H9 (cell line): ENCODE measurements around the gene STX11. TPM values are rescaled to one million over a fixed set of nuclear protein-coding genes. Genes with fewer than 3 reads are reported as not detected.

ENCODE experiments used
- DNase-seq: peaks from one replicate; pipeline ENCODE4 v3.0.0-alpha.2; 2017
- H2AFZ ChIP-seq: one replicate; pipeline ENCODE4 v1.6.1; 2013; ENCODE audit warnings: mild to moderate bottlenecking, low read length, control low read depth, moderate library complexity
- H2AK5ac ChIP-seq: 2 replicates; pipeline ENCODE4 v1.6.1; 2013; ENCODE audit warnings: low read length, control low read depth, mixed read lengths; ENCODE audit not compliant: insufficient read length
- H2BK120ac ChIP-seq: one replicate; pipeline ENCODE4 v1.6.1; 2013; ENCODE audit warnings: low read depth, mild to moderate bottlenecking, low read length, control low read depth, inconsistent platforms; ENCODE audit not compliant: poor library complexity, severe bottlenecking
- H2BK12ac ChIP-seq: 2 replicates; pipeline ENCODE4 v1.6.1; 2013; ENCODE audit warnings: low read length, control low read depth, mixed read lengths, low read depth; ENCODE audit not compliant: insufficient read length
- H2BK15ac ChIP-seq: 2 replicates; pipeline ENCODE4 v1.6.1; 2013; ENCODE audit warnings: low read depth, low read length, control low read depth
- H2BK20ac ChIP-seq: one replicate; pipeline ENCODE4 v1.6.1; 2013; ENCODE audit warnings: low read depth, mild to moderate bottlenecking, low read length, control low read depth, inconsistent platforms; ENCODE audit not compliant: poor library complexity, severe bottlenecking
- H2BK5ac ChIP-seq: 2 replicates; pipeline ENCODE4 v1.6.1; 2013; ENCODE audit warnings: low read length, control low read depth, mixed read lengths; ENCODE audit not compliant: insufficient read length
- H3K14ac ChIP-seq: 2 replicates; pipeline ENCODE4 v1.6.1; 2013; ENCODE audit warnings: low read length, control low read depth; ENCODE audit not compliant: insufficient read depth
- H3K18ac ChIP-seq: 2 replicates; pipeline ENCODE4 v1.6.1; 2013; ENCODE audit warnings: low read depth, mild to moderate bottlenecking, mixed read lengths, low read length, control low read depth; ENCODE audit not compliant: insufficient read length
- H3K23ac ChIP-seq: 2 replicates; pipeline ENCODE4 v1.6.1; 2013; ENCODE audit warnings: low read length, control low read depth, mixed read lengths, low read depth; ENCODE audit not compliant: insufficient read length
- H3K23me2 ChIP-seq: 2 replicates; pipeline ENCODE4 v1.6.1; 2013; ENCODE audit warnings: low read depth, mild to moderate bottlenecking, mixed read lengths, low read length, control low read depth; ENCODE audit not compliant: insufficient read length, poor library complexity, severe bottlenecking
- H3K27ac ChIP-seq: 2 replicates; pipeline ENCODE4 v1.5.1; 2013; ENCODE audit warnings: low read length, control low read depth, mixed read lengths, low read depth; ENCODE audit not compliant: insufficient read length
- H3K27me3 ChIP-seq: 2 replicates; pipeline ENCODE4 v1.6.1; 2013; ENCODE audit warnings: low read length, control low read depth, inconsistent platforms; ENCODE audit not compliant: insufficient read depth
- H3K4ac ChIP-seq: 2 replicates; pipeline ENCODE4 v1.6.1; 2013; ENCODE audit warnings: low read depth, mild to moderate bottlenecking, control low read depth, inconsistent platforms, low read length, moderate library complexity
- H3K4me1 ChIP-seq: 2 replicates; pipeline ENCODE4 v1.6.1; 2013; ENCODE audit warnings: low read length, control low read depth, inconsistent platforms; ENCODE audit not compliant: insufficient read depth
- H3K4me2 ChIP-seq: 2 replicates; pipeline ENCODE4 v1.6.1; 2013; ENCODE audit warnings: low read length, control low read depth, mixed read lengths; ENCODE audit not compliant: insufficient read length, insufficient read depth
- H3K56ac ChIP-seq: 2 replicates; pipeline ENCODE4 v1.6.1; 2013; ENCODE audit warnings: low read depth, mild to moderate bottlenecking, mixed read lengths, low read length, control low read depth; ENCODE audit not compliant: insufficient read length
- H3K79me1 ChIP-seq: 2 replicates; pipeline ENCODE4 v1.6.1; 2013; ENCODE audit warnings: low read depth, mild to moderate bottlenecking, moderate library complexity, low read length, control low read depth, inconsistent platforms; ENCODE audit not compliant: insufficient read depth, poor library complexity, severe bottlenecking
- H3K79me2 ChIP-seq: 2 replicates; pipeline ENCODE4 v1.6.1; 2013; ENCODE audit warnings: low read length, control low read depth, inconsistent platforms; ENCODE audit not compliant: insufficient read depth
- H3K9ac ChIP-seq: 2 replicates; pipeline ENCODE4 v1.6.1; 2013; ENCODE audit warnings: low read length, control low read depth, mixed read lengths; ENCODE audit not compliant: insufficient read length; ENCODE audit errors: extremely low read depth
- H3K9me3 ChIP-seq: one replicate; pipeline ENCODE4 v1.6.1; 2013; ENCODE audit warnings: low read depth, low read length, inconsistent platforms; ENCODE audit not compliant: control insufficient read depth
- H3T11ph ChIP-seq: one replicate; pipeline ENCODE4 v1.6.1; 2013; ENCODE audit warnings: mild to moderate bottlenecking, low read length, control low read depth, inconsistent platforms
- H4K20me1 ChIP-seq: one replicate; pipeline ENCODE4 v1.6.1; 2013; ENCODE audit not compliant: control insufficient read depth, insufficient read length, insufficient read depth
- H4K5ac ChIP-seq: 2 replicates; pipeline ENCODE4 v1.6.1; 2013; ENCODE audit warnings: low read depth, mild to moderate bottlenecking, mixed read lengths, low read length, control low read depth; ENCODE audit not compliant: insufficient read length
- H4K8ac ChIP-seq: replicated peaks from 2 replicates; pipeline ENCODE4 v1.6.1; 2013; ENCODE audit warnings: low read length, control low read depth, mixed read lengths, low read depth; ENCODE audit not compliant: insufficient read length
- H4K91ac ChIP-seq: 2 replicates; pipeline ENCODE4 v1.6.1; 2013; ENCODE audit warnings: low read depth, mild to moderate bottlenecking, moderate library complexity, mixed read lengths, low read length, control low read depth; ENCODE audit not compliant: insufficient read length
- H3K27ac Mint-ChIP-seq, 3 experiments: 2 replicates in 2 of 3; 3 replicates in 1 of 3; pipeline ENCODE4 v1.8.0; 2020 to 2021; ENCODE audit warnings: mixed read lengths in 3 of 3, mild to moderate bottlenecking in 1 of 3, moderate library complexity in 1 of 3
- H3K27me3 Mint-ChIP-seq: 2 replicates; pipeline ENCODE4 v1.8.0; 2021; ENCODE audit warnings: low read depth, mild to moderate bottlenecking, moderate library complexity, mixed read lengths
- H3K36me3 Mint-ChIP-seq, 3 experiments: 2 replicates in 2 of 3; 3 replicates in 1 of 3; pipeline ENCODE4 v1.8.0; 2020 to 2021; ENCODE audit warnings: low read depth in 3 of 3, mixed read lengths in 3 of 3; ENCODE audit not compliant: insufficient read depth in 1 of 3
- H3K4me1 Mint-ChIP-seq, 2 experiments: 2 replicates each; pipeline ENCODE4 v1.8.0; 2020; ENCODE audit warnings: mixed read lengths in 2 of 2
- H3K4me3 Mint-ChIP-seq, 2 experiments: 2 replicates in 1 of 2; 3 replicates in 1 of 2; pipeline ENCODE4 v1.8.0; 2020 to 2021; ENCODE audit warnings: mild to moderate bottlenecking in 2 of 2, mixed read lengths in 2 of 2, moderate library complexity in 1 of 2
- H3K9me3 Mint-ChIP-seq, 2 experiments: 2 replicates in 1 of 2; 3 replicates in 1 of 2; pipeline ENCODE4 v1.8.0; 2020; ENCODE audit warnings: mild to moderate bottlenecking in 2 of 2, mixed read lengths in 2 of 2, moderate library complexity in 1 of 2
- WGBS: extraction: QIAGEN DNeasy Blood & Tissue Kit; methylation state at CpG from one replicate; pipeline ENCODE4 v1.1.7; 2013; ENCODE audit warnings: missing lambda C conversion rate, low lambda C conversion rate, mixed read lengths; ENCODE audit not compliant: insufficient read length; ENCODE audit errors: extremely low coverage; 5-methylcytosine and 5-hydroxymethylcytosine counted together
- total RNA-seq: library from RNA; stranded (reverse); gene quantifications from 2 replicates; pipeline ENCODE4 v1.2.1, GENCODE V29; 2021
- TF ChIP-seq, protein P1 (sequence below): fragments of 200-600 bp; sonication (generic); conservative IDR thresholded peaks from 3 replicates; pipeline ENCODE4 v1.8.0; 2021; ENCODE audit warnings: antibody characterized with exemption, mild to moderate bottlenecking

Gene STX11
- total RNA-seq, 1 experiment from 2014 or later: 0.22 TPM

DNA sequence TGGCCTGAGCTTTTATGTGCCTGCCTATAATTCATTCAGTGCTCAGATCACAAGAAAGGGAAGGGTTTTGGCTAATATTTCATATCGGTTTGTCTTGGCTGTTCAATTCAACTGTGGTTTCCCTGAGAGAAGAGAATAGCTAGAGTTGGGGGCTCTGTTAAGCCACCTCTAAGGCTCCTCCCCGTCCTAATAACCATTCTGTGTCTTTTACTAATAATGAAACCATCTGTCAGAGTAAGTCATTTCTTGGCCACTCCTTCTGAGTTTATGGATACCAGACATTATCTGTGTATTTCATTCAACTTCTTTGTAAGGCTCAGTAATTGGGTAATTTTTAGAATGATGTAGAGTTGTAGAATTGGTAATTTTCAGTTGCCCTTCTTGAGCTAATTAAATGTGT lies 5.2 kb downstream of the STX11 start:
- no peak overlapping the region for H3K27ac ChIP-seq
- no peaks in the 10 kb centered on the region for H3K79me1 ChIP-seq
- H2AK5ac ChIP-seq: no peak overlapping the region
- TF ChIP-seq, protein P1, sequence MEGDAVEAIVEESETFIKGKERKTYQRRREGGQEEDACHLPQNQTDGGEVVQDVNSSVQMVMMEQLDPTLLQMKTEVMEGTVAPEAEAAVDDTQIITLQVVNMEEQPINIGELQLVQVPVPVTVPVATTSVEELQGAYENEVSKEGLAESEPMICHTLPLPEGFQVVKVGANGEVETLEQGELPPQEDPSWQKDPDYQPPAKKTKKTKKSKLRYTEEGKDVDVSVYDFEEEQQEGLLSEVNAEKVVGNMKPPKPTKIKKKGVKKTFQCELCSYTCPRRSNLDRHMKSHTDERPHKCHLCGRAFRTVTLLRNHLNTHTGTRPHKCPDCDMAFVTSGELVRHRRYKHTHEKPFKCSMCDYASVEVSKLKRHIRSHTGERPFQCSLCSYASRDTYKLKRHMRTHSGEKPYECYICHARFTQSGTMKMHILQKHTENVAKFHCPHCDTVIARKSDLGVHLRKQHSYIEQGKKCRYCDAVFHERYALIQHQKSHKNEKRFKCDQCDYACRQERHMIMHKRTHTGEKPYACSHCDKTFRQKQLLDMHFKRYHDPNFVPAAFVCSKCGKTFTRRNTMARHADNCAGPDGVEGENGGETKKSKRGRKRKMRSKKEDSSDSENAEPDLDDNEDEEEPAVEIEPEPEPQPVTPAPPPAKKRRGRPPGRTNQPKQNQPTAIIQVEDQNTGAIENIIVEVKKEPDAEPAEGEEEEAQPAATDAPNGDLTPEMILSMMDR: no peak
- no peak overlapping the region for H4K5ac ChIP-seq
- no peak overlapping the region for H2BK15ac ChIP-seq
- Mint-ChIP-seq H3K4me3 (no peak overlapping the region), H3K4me1 (peaks cover 21 to 24% of the 10 kb centered on the region in 2 experiments), H3K9me3 (no peaks in the 10 kb centered on the region), H3K36me3 (no peaks in the 10 kb centered on the region), H3K27me3 (peaks cover 29% of the 10 kb centered on the region), H3K27ac (no peak overlapping the region)
- no peak overlapping the region for H2BK120ac ChIP-seq
- no peak overlapping the region for H3K18ac ChIP-seq
- H2BK12ac ChIP-seq: no peak overlapping the region
- no peak overlapping the region for H4K91ac ChIP-seq
- H3K23me2 ChIP-seq: no peaks in the 10 kb centered on the region
- no peak overlapping the region for H3T11ph ChIP-seq
- H3K23ac ChIP-seq: no peak overlapping the region
- H4K8ac ChIP-seq: no peak overlapping the region
- H3K4ac ChIP-seq: no peak overlapping the region
- H3K9me3 ChIP-seq: no peaks in the 10 kb centered on the region
- no peak overlapping the region for H3K9ac ChIP-seq
- H3K27me3 ChIP-seq: peaks cover 6% of the 10 kb centered on the region; the same call in 1 of the 2 replicates
- H3K56ac ChIP-seq: no peak overlapping the region
- H3K79me2 ChIP-seq: no peaks in the 10 kb centered on the region
- no peak for DNase-seq
- WGBS: no CpG with 5 or more reads among the region's 2 CpGs
- H3K4me2 ChIP-seq: no peak overlapping the region
- H2BK5ac ChIP-seq: no peak overlapping the region
- no peak overlapping the region for H2AFZ ChIP-seq
- no peaks in the 10 kb centered on the region; the same call in 1 of the 2 replicates for H3K4me1 ChIP-seq
- H3K14ac ChIP-seq: no peak overlapping the region
- no peaks in the 10 kb centered on the region for H4K20me1 ChIP-seq
- H2BK20ac ChIP-seq: no peak overlapping the region
